WERI-Rb-1 (cell line): ENCODE results near the gene PLXNA2.

Experiments
- DNase-seq: peaks from one replicate; pipeline ENCODE4 v3.0.0-alpha.2; 2020
- H3K27ac ChIP-seq: fragments of 250-450 bp; sonication (Bioruptor Pico); 2 replicates; pipeline ENCODE4 v1.5.1; 2020; ENCODE audit warnings: mild to moderate bottlenecking, moderate library complexity
- H3K27me3 ChIP-seq: fragments of 250-450 bp; sonication (Bioruptor Pico); 2 replicates; pipeline ENCODE4 v1.5.1; 2021; ENCODE audit warnings: mild to moderate bottlenecking, low read depth, moderate library complexity; ENCODE audit not compliant: insufficient read depth, severe bottlenecking
- H3K36me3 ChIP-seq: fragments of 250-450 bp; sonication (Bioruptor Pico); 2 replicates; pipeline ENCODE4 v1.5.1; 2020; ENCODE audit warnings: mild to moderate bottlenecking, moderate library complexity
- H3K4me3 ChIP-seq: 2 replicates; pipeline ENCODE4 v1.5.1; 2011; ENCODE audit warnings: low read depth, mild to moderate bottlenecking, control low read depth, low read length
- H3K9me3 ChIP-seq: fragments of 250-450 bp; sonication (Bioruptor Pico); 2 replicates; pipeline ENCODE4 v1.5.1; 2021; ENCODE audit warnings: mild to moderate bottlenecking, moderate library complexity; ENCODE audit not compliant: severe bottlenecking
- CTCF ChIP-seq: IDR thresholded peaks from 2 replicates; pipeline ENCODE4 v1.5.1; 2011; ENCODE audit warnings: low read depth, mild to moderate bottlenecking, control low read depth, inconsistent platforms, low read length

Gene PLXNA2

GRCh38 chr1:207983044-207983635, 261.0 kb downstream of the PLXNA2 start:
- no peak overlapping the region for H3K27ac ChIP-seq
- no peak for TF ChIP-seq CTCF
- H3K36me3 ChIP-seq = no peaks in the 10 kb centered on the region
- peak; percentile 8 for DNase-seq
- no peaks in the 10 kb centered on the region for H3K27me3 ChIP-seq
- no peak overlapping the region for H3K4me3 ChIP-seq
- H3K9me3 ChIP-seq = no peaks in the 10 kb centered on the region

- no peak overlapping the region for H3K27ac ChIP-seq
- peak; percentile 99 for TF ChIP-seq CTCF
- no peak overlapping the region for H3K4me3 ChIP-seq
- peak; percentile 75 for DNase-seq
- no peaks in the 10 kb centered on the region for H3K9me3 ChIP-seq
- H3K27me3 ChIP-seq = no peaks in the 10 kb centered on the region
- no peaks in the 10 kb centered on the region for H3K36me3 ChIP-seq
Measured at GRCh38 chr1:207981976-207982375, 262.2 kb downstream of the PLXNA2 start.

- TF ChIP-seq CTCF = no peak
- Histone ChIP-seq H3K36me3 (no peaks in the 10 kb centered on the region), H3K9me3 (no peaks in the 10 kb centered on the region), H3K27ac (no peak overlapping the region), H3K4me3 (no peak overlapping the region), H3K27me3 (no peaks in the 10 kb centered on the region)
- no peak for DNase-seq
Measured at GRCh38 chr1:207978441-207978840, 265.7 kb downstream of the PLXNA2 start.

- no peak overlapping the region for H3K4me3 ChIP-seq
- H3K27me3 ChIP-seq = no peaks in the 10 kb centered on the region
- H3K27ac ChIP-seq = no peak overlapping the region
- no peaks in the 10 kb centered on the region for H3K36me3 ChIP-seq
- H3K9me3 ChIP-seq = no peaks in the 10 kb centered on the region
- no peak for DNase-seq
- TF ChIP-seq CTCF = no peak
Measured at GRCh38 chr1:207977876-207978275, 266.3 kb downstream of the PLXNA2 start.

- DNase-seq = no peak
- no peak overlapping the region for H3K27ac ChIP-seq
- H3K36me3 ChIP-seq = no peaks in the 10 kb centered on the region
- no peaks in the 10 kb centered on the region for H3K27me3 ChIP-seq
- TF ChIP-seq CTCF = no peak
- no peaks in the 10 kb centered on the region for H3K9me3 ChIP-seq
- no peak overlapping the region for H3K4me3 ChIP-seq
Measured at GRCh38 chr1:207973898-207974568, 270.2 kb downstream of the PLXNA2 start.

- Histone ChIP-seq H3K36me3 (no peaks in the 10 kb centered on the region), H3K27me3 (no peaks in the 10 kb centered on the region), H3K9me3 (no peaks in the 10 kb centered on the region), H3K4me3 (no peak overlapping the region), H3K27ac (peak overlapping the region; percentile 89)
- DNase-seq = peak; percentile 79
- TF ChIP-seq CTCF = no peak
Measured at GRCh38 chr1:207972337-207972736, 271.8 kb downstream of the PLXNA2 start.
